ENCODE results near the gene PARVB.

Gene PARVB

DNA sequence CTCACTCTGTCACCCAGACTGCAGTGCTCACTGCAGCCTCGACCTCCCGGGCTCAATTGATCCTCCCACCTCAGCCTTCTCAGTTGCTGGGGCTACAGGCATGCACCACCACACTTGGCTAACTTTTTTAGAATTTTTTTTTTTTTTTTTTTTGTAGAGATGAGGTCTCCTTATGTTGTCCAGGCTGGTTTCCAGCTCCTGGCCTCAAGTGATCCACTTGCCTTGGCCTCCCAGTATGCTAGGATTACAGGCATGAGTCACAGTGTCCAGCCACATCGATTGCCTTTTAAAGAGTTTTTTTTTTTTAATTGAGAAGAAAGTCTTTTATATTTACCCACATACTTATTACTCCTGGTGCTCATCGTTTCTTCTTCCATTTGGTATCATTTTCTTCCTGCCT, 186.6 kb downstream of the PARVB start:
- no peak overlapping the region for H3K9ac ChIP-seq (ENCODE audit: low read length)
- H3K27me3 ChIP-seq (ENCODE audit: control insufficient read depth, insufficient read depth, low read length) = no peaks in the 10 kb centered on the region
- no peak overlapping the region for H3K4me3 ChIP-seq (ENCODE audit: low read length)
- H3K4me1 ChIP-seq (ENCODE audit: control insufficient read depth, insufficient read depth, low read length) = no peaks in the 10 kb centered on the region
- no peaks in the 10 kb centered on the region for H3K36me3 ChIP-seq (ENCODE audit: control insufficient read depth, insufficient read depth, low read length)
- no peaks in the 10 kb centered on the region for H3K9me3 ChIP-seq (ENCODE audit: control insufficient read depth, low read length)

DNA sequence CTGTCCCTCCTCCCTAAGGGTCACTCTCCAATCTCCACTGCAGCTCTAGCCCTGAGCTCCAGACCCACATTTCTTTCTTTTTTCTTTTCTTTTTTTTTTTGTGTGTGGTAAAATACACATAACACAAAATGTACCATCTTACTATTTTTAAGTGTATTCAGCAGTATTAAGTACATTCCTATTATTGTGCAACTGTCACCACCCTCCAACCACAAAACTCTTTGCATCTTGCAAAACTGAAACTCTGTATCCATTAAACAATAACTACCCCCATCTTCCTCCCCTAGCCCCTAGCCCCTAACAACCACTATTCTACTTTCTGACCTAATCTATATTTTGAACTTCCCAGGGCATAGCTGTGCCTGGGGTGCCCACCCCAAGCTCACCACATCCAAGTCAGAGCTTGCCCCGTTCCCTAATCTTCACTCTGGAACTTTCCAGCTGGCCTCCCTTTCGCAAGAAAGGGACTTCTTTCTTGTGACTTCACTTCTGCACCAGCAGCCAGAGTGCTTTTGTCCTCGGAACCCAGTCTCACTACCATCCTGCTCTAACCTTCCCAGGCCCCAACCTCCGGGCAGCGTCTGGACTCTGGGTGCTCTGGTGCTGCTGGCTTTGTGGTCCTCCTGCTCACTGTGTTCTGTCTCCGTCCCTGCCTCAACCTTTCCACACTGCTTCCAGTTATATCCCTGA, 187.3 kb downstream of the PARVB start:
- H3K9ac ChIP-seq (ENCODE audit: low read length) = no peak overlapping the region
- no peaks in the 10 kb centered on the region for H3K27me3 ChIP-seq (ENCODE audit: control insufficient read depth, insufficient read depth, low read length)
- H3K9me3 ChIP-seq (ENCODE audit: control insufficient read depth, low read length) = no peaks in the 10 kb centered on the region
- no peak overlapping the region for H3K4me3 ChIP-seq (ENCODE audit: low read length)
- H3K36me3 ChIP-seq (ENCODE audit: control insufficient read depth, insufficient read depth, low read length) = no peaks in the 10 kb centered on the region
- H3K4me1 ChIP-seq (ENCODE audit: control insufficient read depth, insufficient read depth, low read length) = no peaks in the 10 kb centered on the region

DNA sequence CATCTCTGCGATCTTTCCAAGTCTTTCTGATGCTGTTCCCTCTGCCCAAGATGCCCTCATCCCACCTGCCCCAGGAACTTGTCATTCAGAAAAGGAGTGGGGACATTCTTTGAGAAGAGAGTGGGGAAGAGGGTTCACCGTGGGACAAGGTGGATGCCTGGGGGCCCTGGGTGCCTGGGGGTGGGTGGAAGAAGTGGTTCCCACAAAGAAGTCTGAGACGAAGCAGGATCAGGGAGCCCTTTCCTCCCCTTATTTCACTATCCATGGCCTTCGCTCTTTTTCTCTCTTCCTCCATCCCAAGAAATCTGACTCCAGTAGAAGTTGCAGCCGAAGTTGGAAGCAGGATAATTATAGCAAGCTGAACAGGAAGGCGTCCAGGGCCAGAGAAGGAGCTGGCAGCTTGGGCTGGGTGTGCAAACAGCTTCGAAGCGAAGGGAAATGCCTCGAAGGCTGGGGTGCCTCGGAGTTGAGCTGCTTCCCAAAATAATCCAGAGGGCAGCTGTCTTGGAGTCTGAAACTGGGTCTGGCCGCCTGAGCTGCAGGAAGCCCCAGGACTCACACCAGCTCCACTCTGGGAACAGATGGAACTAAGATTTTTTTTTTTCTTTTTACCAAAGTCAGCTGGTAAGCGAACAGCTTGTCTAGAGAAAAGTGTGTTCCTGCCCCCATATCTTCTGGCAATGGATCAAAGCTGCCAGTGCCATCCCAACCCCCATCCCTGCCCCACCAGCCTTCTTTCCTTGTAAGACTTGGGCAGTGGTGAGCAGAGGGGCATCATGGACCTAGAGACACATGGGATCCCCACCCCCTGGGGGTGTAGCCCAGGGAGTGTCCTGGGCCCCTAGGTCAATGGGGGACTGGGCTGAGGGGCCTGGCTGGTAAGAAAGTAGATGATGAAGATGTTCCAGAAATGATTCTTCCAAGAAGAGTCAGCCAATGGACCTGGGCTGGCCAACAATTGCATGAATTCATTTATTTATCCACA, 188.1 kb downstream of the PARVB start:
- H3K27me3 ChIP-seq (ENCODE audit: control insufficient read depth, insufficient read depth, low read length) = no peaks in the 10 kb centered on the region
- H3K9me3 ChIP-seq (ENCODE audit: control insufficient read depth, low read length) = no peaks in the 10 kb centered on the region
- no peaks in the 10 kb centered on the region for H3K4me1 ChIP-seq (ENCODE audit: control insufficient read depth, insufficient read depth, low read length)
- H3K36me3 ChIP-seq (ENCODE audit: control insufficient read depth, insufficient read depth, low read length) = no peaks in the 10 kb centered on the region
- no peak overlapping the region for H3K9ac ChIP-seq (ENCODE audit: low read length)
- H3K4me3 ChIP-seq (ENCODE audit: low read length) = no peak overlapping the region

DNA sequence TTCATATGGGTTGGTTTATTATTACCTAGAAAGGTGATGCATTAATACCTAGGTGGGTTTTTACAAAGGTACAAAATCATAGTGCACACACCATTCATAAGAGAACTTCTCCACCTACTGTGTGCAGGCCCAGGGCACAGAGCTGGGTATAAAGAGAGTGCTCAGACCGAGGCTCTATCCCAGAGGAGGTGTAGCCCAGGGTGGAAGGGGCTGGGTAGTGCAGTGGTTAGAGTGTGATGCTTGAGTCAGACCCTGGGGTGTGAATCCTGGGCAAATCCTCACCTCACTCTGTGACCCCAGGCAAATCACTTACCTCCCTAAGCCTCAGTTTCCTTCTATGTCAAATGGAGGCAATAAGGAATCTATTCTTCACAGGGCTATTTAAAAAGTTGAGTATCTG, 188.8 kb downstream of the PARVB start:
- no peaks in the 10 kb centered on the region for H3K36me3 ChIP-seq (ENCODE audit: control insufficient read depth, insufficient read depth, low read length)
- H3K9ac ChIP-seq (ENCODE audit: low read length) = no peak overlapping the region
- H3K4me3 ChIP-seq (ENCODE audit: low read length) = no peak overlapping the region
- no peaks in the 10 kb centered on the region for H3K27me3 ChIP-seq (ENCODE audit: control insufficient read depth, insufficient read depth, low read length)
- no peaks in the 10 kb centered on the region for H3K4me1 ChIP-seq (ENCODE audit: control insufficient read depth, insufficient read depth, low read length)
- no peaks in the 10 kb centered on the region for H3K9me3 ChIP-seq (ENCODE audit: control insufficient read depth, low read length)

DNA sequence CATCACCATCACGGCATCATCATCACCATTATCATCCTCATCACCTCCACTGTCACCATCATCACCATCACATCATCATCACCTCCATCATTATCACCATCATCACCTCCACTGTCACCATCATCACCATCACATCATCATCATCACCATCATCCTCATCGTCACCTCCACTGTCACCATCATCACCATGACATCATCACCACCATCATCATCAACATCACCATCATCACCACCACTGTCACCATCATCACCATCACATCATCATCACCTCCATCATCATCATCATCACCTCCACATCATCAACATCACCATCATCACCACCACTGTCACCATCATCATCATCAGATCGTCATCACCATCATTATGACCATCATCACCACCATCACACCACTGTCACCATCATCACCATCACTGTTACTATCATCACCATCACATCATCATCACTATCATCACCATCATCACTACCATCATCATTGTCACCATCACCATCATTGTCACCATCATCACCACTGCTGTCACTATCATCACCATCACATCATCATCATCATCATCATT, 189.5 kb downstream of the PARVB start:
- Histone ChIP-seq H3K9me3 (ENCODE audit: control insufficient read depth, low read length) (no peaks in the 10 kb centered on the region), H3K36me3 (ENCODE audit: control insufficient read depth, insufficient read depth, low read length) (no peaks in the 10 kb centered on the region), H3K4me1 (ENCODE audit: control insufficient read depth, insufficient read depth, low read length) (no peaks in the 10 kb centered on the region), H3K27me3 (ENCODE audit: control insufficient read depth, insufficient read depth, low read length) (no peaks in the 10 kb centered on the region), H3K9ac (ENCODE audit: low read length) (no peak overlapping the region), H3K4me3 (ENCODE audit: low read length) (no peak overlapping the region)

DNA sequence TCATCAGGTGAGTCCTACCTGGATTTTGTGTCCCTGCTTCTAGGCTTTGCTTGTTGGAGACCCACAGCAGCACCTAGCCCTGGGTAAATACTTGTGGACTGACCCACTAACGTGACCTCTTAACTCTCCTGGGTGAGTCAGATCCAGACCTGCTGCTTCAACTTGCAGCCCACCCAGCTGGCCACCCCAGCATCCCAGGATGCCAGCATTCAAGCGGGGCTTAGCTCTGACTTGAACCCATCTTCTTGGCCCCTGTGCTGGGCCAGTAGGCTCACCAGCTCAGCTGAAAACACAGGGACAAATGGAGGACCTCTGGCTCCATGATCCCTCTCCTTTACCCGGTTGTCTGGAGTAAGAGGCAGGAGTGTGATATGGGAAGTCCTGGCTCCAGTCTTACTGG, 190.1 kb downstream of the PARVB start:
- no peak overlapping the region for H3K9ac ChIP-seq (ENCODE audit: low read length)
- H3K27me3 ChIP-seq (ENCODE audit: control insufficient read depth, insufficient read depth, low read length) = no peaks in the 10 kb centered on the region
- no peaks in the 10 kb centered on the region for H3K9me3 ChIP-seq (ENCODE audit: control insufficient read depth, low read length)
- H3K4me3 ChIP-seq (ENCODE audit: low read length) = no peak overlapping the region
- H3K4me1 ChIP-seq (ENCODE audit: control insufficient read depth, insufficient read depth, low read length) = no peaks in the 10 kb centered on the region
- no peaks in the 10 kb centered on the region for H3K36me3 ChIP-seq (ENCODE audit: control insufficient read depth, insufficient read depth, low read length)

DNA sequence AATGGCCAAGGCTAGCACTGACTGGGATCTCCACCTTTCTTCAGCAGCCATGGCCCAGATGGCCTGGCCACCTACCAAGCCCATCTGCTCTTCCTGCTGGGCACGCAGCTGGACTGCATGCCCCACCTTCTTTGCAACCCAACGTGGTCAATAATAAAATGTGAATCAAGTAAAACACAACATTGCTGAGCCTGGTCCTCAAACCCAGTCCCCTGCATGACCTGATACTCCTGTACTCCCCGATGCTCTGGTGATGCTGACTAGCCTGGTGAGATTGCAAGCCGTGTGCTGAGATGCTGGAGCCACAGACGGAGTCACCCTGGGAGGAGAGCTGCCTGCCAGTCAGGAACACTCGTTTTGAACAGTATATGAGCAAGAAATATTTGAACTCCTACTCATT, 190.7 kb downstream of the PARVB start:
- Histone ChIP-seq H3K9ac (ENCODE audit: low read length) (no peak overlapping the region), H3K36me3 (ENCODE audit: control insufficient read depth, insufficient read depth, low read length) (no peaks in the 10 kb centered on the region), H3K27me3 (ENCODE audit: control insufficient read depth, insufficient read depth, low read length) (no peaks in the 10 kb centered on the region), H3K4me3 (ENCODE audit: low read length) (no peak overlapping the region), H3K4me1 (ENCODE audit: control insufficient read depth, insufficient read depth, low read length) (no peaks in the 10 kb centered on the region), H3K9me3 (ENCODE audit: control insufficient read depth, low read length) (no peaks in the 10 kb centered on the region)

DNA sequence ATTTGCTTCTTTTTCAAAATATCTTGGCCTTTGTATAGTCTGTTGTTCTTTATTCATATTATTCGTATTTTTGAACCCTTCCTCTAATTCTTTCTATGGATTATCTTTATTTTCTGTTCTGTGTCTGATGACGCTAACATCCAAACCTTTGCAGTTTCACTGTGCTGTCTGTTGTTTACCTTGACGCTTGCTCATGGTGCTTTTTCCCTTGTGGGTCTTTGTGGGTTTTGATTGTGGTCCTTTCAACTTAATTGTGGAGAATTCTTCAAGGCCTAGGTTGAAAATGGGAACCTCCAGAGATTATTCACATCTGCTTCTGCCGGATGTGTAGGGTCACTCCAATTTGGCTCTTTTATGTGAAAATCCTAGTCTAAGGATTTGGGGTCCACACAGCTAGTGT, 191.2 kb downstream of the PARVB start:
- Histone ChIP-seq H3K4me3 (ENCODE audit: low read length) (no peak overlapping the region), H3K27me3 (ENCODE audit: control insufficient read depth, insufficient read depth, low read length) (no peaks in the 10 kb centered on the region), H3K36me3 (ENCODE audit: control insufficient read depth, insufficient read depth, low read length) (no peaks in the 10 kb centered on the region), H3K9ac (ENCODE audit: low read length) (no peak overlapping the region), H3K9me3 (ENCODE audit: control insufficient read depth, low read length) (no peaks in the 10 kb centered on the region), H3K4me1 (ENCODE audit: control insufficient read depth, insufficient read depth, low read length) (no peaks in the 10 kb centered on the region)

DNA sequence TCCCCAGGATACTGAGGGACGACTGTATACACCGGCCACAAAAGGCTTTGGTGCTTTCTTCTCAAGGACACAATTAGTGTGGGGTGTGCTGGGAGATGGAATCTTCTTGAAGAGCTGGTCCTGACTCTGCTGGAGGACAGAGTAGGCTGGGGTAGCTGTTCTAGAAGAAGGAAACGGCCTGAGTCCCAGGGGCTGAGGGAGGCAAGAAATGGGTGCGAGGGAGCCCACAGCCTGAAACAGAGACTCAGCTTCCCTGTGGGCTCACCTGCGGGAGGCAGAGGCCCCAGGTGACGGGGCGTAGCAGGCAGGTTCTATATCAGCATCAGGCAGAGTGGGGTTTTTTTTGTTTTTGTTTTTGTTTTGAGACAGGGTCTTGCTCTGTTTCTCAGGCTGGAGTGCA, 193.2 kb downstream of the PARVB start:
- Histone ChIP-seq H3K36me3 (ENCODE audit: control insufficient read depth, insufficient read depth, low read length) (no peaks in the 10 kb centered on the region), H3K4me3 (ENCODE audit: low read length) (no peak overlapping the region), H3K4me1 (ENCODE audit: control insufficient read depth, insufficient read depth, low read length) (no peaks in the 10 kb centered on the region), H3K27me3 (ENCODE audit: control insufficient read depth, insufficient read depth, low read length) (no peaks in the 10 kb centered on the region), H3K9me3 (ENCODE audit: control insufficient read depth, low read length) (no peaks in the 10 kb centered on the region), H3K9ac (ENCODE audit: low read length) (no peak overlapping the region)

DNA sequence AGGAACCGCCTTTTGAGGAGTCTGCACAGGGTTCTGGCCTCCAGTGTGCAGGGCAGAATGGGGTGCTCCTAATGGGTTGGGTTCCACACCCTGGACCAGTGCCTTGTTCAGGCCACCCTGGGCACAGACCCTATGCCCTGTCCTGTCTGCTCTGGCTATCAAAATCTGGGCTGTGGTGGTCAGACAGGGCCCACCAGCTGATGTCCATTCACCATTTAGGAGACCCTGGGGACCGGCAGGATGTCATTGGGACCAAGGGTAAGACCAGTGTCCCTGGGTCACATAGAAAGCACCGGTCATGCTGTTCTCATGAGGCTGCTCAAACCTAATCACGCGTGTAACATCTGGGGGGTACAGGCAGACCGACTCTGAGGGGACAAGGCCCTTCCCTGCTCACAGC, 194.0 kb downstream of the PARVB start:
- Histone ChIP-seq H3K36me3 (ENCODE audit: control insufficient read depth, insufficient read depth, low read length) (no peaks in the 10 kb centered on the region), H3K27me3 (ENCODE audit: control insufficient read depth, insufficient read depth, low read length) (no peaks in the 10 kb centered on the region), H3K4me3 (ENCODE audit: low read length) (no peak overlapping the region), H3K9ac (ENCODE audit: low read length) (no peak overlapping the region), H3K4me1 (ENCODE audit: control insufficient read depth, insufficient read depth, low read length) (no peaks in the 10 kb centered on the region), H3K9me3 (ENCODE audit: control insufficient read depth, low read length) (no peaks in the 10 kb centered on the region)

DNA sequence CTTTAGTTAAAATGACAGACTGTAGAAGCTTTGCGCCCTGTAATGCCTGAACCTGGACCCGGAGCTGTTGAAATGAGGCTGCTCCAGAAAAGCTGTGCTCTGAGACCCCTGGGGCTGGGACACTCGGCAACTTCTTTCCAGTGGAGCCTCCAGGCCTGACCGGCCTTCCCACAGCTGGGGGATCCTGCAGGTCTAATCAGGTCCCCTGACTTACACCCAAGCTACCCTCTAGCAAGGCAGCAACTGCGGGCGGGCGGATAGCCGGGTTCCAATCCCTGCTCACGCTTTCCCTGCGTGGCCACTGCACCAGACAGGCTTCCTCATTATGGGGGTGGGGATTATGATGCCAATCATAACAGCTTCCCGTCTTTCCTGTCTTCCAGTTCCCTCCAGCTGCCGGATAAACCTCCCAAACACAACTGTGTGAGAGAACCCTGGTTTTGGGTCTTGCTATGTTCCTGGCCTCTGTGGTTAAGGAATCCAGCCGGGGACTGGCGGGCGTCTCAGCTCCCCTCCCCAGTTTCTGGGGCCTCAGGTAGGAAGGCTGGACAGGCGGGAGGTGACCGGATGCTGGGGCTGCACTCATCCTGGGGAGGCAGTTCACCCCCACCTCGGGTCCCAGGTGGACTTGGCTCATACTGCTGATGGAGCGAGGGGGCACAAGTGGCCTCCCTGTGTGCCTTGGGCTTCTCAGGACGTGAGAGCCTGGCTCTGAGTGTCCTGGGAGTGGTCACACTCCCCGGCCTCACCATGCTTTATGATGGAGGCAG, 195.2 kb downstream of the PARVB start:
- H3K4me3 ChIP-seq (ENCODE audit: low read length) = no peak overlapping the region
- no peaks in the 10 kb centered on the region for H3K4me1 ChIP-seq (ENCODE audit: control insufficient read depth, insufficient read depth, low read length)
- no peak overlapping the region for H3K9ac ChIP-seq (ENCODE audit: low read length)
- H3K27me3 ChIP-seq (ENCODE audit: control insufficient read depth, insufficient read depth, low read length) = no peaks in the 10 kb centered on the region
- H3K9me3 ChIP-seq (ENCODE audit: control insufficient read depth, low read length) = no peaks in the 10 kb centered on the region
- no peaks in the 10 kb centered on the region for H3K36me3 ChIP-seq (ENCODE audit: control insufficient read depth, insufficient read depth, low read length)

Measured in mucosa of stomach (tissue), 1 donor.